ENCODE results near the gene LUM. TPM values are rescaled to one million over a fixed set of nuclear protein-coding genes. Genes with fewer than 3 reads are reported as not detected.

The LUM gene, protein sequence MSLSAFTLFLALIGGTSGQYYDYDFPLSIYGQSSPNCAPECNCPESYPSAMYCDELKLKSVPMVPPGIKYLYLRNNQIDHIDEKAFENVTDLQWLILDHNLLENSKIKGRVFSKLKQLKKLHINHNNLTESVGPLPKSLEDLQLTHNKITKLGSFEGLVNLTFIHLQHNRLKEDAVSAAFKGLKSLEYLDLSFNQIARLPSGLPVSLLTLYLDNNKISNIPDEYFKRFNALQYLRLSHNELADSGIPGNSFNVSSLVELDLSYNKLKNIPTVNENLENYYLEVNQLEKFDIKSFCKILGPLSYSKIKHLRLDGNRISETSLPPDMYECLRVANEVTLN
- 100 to 1,000 TPM in 1 of 4 donors, 10 to 100 TPM in 2, 1 to 10 TPM in 1; 5.1 to 104 (median 40.3) TPM for polyA plus RNA-seq
- long read RNA-seq, donor 1, transcript LUM-201 (3 exons, 3,008 nt): major isoform, 114 of 142 reads
- long read RNA-seq, donor 1, partial matches to known transcripts: 28 of 142 reads
- long read RNA-seq, donor 1, other reads (novel, unspliced or antisense): 0 of 142 reads
- long read RNA-seq, donor 2, transcript LUM-201 (3 exons, 3,008 nt): major isoform, 31 of 31 reads
- long read RNA-seq, donor 2, partial matches to known transcripts: 0 of 31 reads
- long read RNA-seq, donor 2, other reads (novel, unspliced or antisense): 0 of 31 reads
- long read RNA-seq, donor 3, transcript LUM-201 (3 exons, 3,008 nt): major isoform, 36 of 54 reads
- long read RNA-seq, donor 3, partial matches to known transcripts: 18 of 54 reads
- long read RNA-seq, donor 3, other reads (novel, unspliced or antisense): 0 of 54 reads
- long read RNA-seq, donor 4, partial matches to known transcripts: 0 of 3 reads
- long read RNA-seq, donor 4, other reads (novel, unspliced or antisense): 0 of 3 reads
- long read RNA-seq, donor 5, transcript LUM-201 (3 exons, 3,008 nt): major isoform, 6 of 6 reads
- long read RNA-seq, donor 5, partial matches to known transcripts: 0 of 6 reads
- long read RNA-seq, donor 5, other reads (novel, unspliced or antisense): 0 of 6 reads
- long read RNA-seq, donor 6, transcript LUM-201 (3 exons, 3,008 nt): major isoform, 24 of 24 reads
- long read RNA-seq, donor 6, partial matches to known transcripts: 0 of 24 reads
- long read RNA-seq, donor 6, other reads (novel, unspliced or antisense): 0 of 24 reads
- long read RNA-seq, donor 7: 0 reads
- long read RNA-seq, donor 8, transcript LUM-201 (3 exons, 3,008 nt): major isoform, 43 of 77 reads
- long read RNA-seq, donor 8, partial matches to known transcripts: 29 of 77 reads
- long read RNA-seq, donor 8, other reads (novel, unspliced or antisense): 5 of 77 reads
- long read RNA-seq, donor 9, transcript LUM-201 (3 exons, 3,008 nt): major isoform, 23 of 36 reads
- long read RNA-seq, donor 9, partial matches to known transcripts: 13 of 36 reads
- long read RNA-seq, donor 9, other reads (novel, unspliced or antisense): 0 of 36 reads
- long read RNA-seq, donor 10, transcript LUM-201 (3 exons, 3,008 nt): major isoform, 303 of 391 reads
- long read RNA-seq, donor 10, partial matches to known transcripts: 74 of 391 reads
- long read RNA-seq, donor 10, other reads (novel, unspliced or antisense): 14 of 391 reads

DNA sequence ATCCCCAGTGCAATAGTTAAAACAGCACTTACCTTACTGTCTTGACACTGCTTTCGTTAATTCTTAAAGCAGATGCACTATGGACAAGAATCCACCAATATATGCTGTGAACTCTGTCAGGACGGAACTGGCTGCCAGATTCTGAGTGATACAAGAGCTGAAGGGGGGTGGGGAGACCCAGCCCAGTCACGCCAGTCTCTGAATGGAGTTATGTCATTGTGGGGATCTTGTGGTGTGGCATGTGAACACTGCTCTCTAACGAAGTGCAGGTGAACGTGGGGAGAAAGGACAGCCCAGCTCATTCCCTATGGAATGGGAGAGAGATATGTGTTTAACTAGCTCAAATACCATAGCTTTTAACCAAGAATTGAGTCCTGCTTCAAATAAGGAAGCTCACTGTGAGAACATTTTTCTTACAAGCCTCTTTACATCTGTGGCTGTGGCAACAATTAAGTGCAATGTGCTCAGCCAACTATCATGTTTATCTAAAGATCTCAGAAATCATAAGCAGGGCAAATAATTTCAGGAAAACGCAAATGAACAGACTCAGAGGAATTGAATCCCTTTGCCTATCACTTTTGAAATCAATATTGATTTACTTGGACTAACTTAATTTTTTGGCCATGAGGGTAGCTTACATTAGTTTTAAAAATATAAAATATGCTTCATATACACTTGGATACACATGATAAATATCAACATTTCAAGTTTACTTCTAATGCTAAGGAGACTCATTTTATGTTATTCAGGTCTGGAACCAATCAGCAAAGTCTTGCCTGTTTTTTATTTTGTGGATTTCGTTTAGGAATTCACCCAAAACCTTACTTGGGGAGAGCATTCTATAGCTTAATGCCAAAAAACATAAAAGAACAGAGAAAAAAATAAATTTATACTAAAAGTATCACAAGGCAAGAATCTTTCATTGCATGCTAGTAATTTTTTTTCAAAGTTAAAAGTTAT, at the start of gene LUM:
Gene LUM, minus strand, starts transcription at position 129 of the 960 bp plus-strand sequence. CDS start 2,515 bp downstream, outside the sequence.
- no peak for FAIRE-seq
- H3K27me3 ChIP-seq (ENCODE audit: control insufficient read depth in 3 of 3, insufficient read depth in 3 of 3, low read length in 3 of 3): no peaks in the 10 kb centered on the region
- H3K9me3 ChIP-seq (ENCODE audit: control insufficient read depth in 2 of 2, insufficient read depth in 1 of 2, low read depth in 1 of 2, low read length in 1 of 2): no peaks in the 10 kb centered on the region
- peak within 1 kb of the TSS in 2 of 3 donors; percentile 57 to 58 for H3K27ac ChIP-seq (ENCODE audit: low read depth in 1 of 3, low read length in 2 of 3)
- peak; percentile 21 to 39 for DNase-seq
- H3K4me1 ChIP-seq (ENCODE audit: control insufficient read depth in 3 of 3, insufficient read depth in 2 of 3, low read depth in 1 of 3, low read length in 2 of 3): peaks cover 0 to 2% (median 0%) of the 10 kb centered on the region in 3 donors
- peak within 1 kb of the TSS in 1 of 3 donors; percentile 24 for H3K4me3 ChIP-seq (ENCODE audit: low read depth in 1 of 3, low read length in 3 of 3)
- WGBS, 3 donors: 37 to 50% (median 45%) methylated on average over 7 of the region's 7 CpGs
- no peaks in the 10 kb centered on the region for H3K36me3 ChIP-seq (ENCODE audit: control insufficient read depth in 3 of 3, insufficient read depth in 2 of 3, low read depth in 1 of 3, low read length in 3 of 3)

DNA sequence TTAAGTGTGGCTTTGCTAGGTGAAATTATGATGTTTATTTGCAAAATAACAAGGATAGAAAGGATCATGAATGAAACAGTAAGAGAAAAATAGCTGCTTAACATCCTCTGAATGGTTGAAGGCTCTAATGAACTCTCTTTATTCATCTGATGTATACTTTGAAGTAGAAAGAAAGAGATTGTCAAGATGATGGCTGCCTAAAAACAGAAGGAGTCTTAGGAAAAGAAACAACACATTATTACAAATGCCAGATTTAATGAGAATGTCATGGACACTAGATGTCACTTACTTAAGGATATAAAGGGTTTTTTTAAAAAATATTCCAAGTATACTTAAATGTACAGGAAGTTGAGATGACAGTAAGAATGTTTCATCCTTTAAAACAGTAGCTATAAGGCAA, 49.7 kb upstream of the LUM start:
- H3K9me3 ChIP-seq (ENCODE audit: control insufficient read depth in 2 of 2, insufficient read depth in 1 of 2, low read depth in 1 of 2, low read length in 1 of 2): no peaks in the 10 kb centered on the region
- DNase-seq (no peak), FAIRE-seq (no peak)
- peaks cover 0 to 2% (median 0%) of the 10 kb centered on the region in 3 donors for H3K36me3 ChIP-seq (ENCODE audit: control insufficient read depth in 3 of 3, insufficient read depth in 2 of 3, low read depth in 1 of 3, low read length in 3 of 3)
- no peak overlapping the region for H3K27ac ChIP-seq (ENCODE audit: low read depth in 1 of 3, low read length in 2 of 3)
- H3K4me1 ChIP-seq (ENCODE audit: control insufficient read depth in 3 of 3, insufficient read depth in 2 of 3, low read depth in 1 of 3, low read length in 2 of 3): no peaks in the 10 kb centered on the region
- H3K27me3 ChIP-seq (ENCODE audit: control insufficient read depth in 3 of 3, insufficient read depth in 3 of 3, low read length in 3 of 3): no peaks in the 10 kb centered on the region
- no peak overlapping the region for H3K4me3 ChIP-seq (ENCODE audit: low read depth in 1 of 3, low read length in 3 of 3)

DNA sequence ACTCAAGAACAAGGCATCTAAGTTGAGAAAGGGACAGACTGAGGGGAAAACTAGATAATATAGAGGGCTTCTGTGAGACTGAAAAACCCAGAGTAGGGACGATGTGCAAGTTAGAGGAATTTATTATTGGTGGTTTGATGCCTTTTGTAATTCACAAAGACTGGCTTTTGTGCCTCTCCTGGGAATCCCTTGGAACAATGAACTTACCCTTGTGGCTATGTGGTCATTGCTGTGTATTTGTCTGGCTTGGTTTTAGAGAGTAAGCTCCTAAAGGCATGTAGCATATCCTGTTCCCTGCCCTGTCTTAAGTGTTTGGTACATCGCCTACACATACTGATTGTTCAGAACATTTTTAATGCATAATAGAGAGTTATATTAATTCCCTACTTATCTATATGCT, 44.7 kb upstream of the LUM start:
- no peaks in the 10 kb centered on the region for H3K4me1 ChIP-seq (ENCODE audit: control insufficient read depth in 3 of 3, insufficient read depth in 2 of 3, low read depth in 1 of 3, low read length in 2 of 3)
- 77 to 89% (median 79%) methylated on average over 2 of the region's 2 CpGs for WGBS, 3 donors
- H3K36me3 ChIP-seq (ENCODE audit: control insufficient read depth in 3 of 3, insufficient read depth in 2 of 3, low read depth in 1 of 3, low read length in 3 of 3): no peaks in the 10 kb centered on the region
- DNase-seq (no peak), FAIRE-seq (no peak)
- H3K27me3 ChIP-seq (ENCODE audit: control insufficient read depth in 3 of 3, insufficient read depth in 3 of 3, low read length in 3 of 3): no peaks in the 10 kb centered on the region
- no peak overlapping the region for H3K27ac ChIP-seq (ENCODE audit: low read depth in 1 of 3, low read length in 2 of 3)
- no peaks in the 10 kb centered on the region for H3K9me3 ChIP-seq (ENCODE audit: control insufficient read depth in 2 of 2, insufficient read depth in 1 of 2, low read depth in 1 of 2, low read length in 1 of 2)
- H3K4me3 ChIP-seq (ENCODE audit: low read depth in 1 of 3, low read length in 3 of 3): no peak overlapping the region

DNA sequence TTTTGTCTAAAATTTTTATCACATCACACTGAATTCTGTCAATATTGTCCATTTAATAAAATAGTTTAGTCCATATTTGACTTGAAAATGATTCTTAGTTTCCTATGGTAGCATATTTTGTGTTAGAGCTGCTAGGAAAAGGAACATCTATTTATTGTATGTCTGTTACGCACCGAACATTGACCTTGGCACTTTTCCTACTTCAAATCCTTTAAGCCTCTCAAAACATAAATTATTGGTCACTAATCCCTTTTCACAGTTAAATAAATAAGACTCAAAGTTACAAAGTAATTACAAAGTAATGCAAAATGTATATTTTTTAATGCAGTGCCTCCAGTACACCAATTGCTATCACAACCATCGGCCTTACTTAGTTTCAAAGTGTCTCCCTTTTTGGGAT, 42.8 kb upstream of the LUM start:
- no peaks in the 10 kb centered on the region for H3K27me3 ChIP-seq (ENCODE audit: control insufficient read depth in 3 of 3, insufficient read depth in 3 of 3, low read length in 3 of 3)
- no peak for DNase-seq
- no peaks in the 10 kb centered on the region for H3K9me3 ChIP-seq (ENCODE audit: control insufficient read depth in 2 of 2, insufficient read depth in 1 of 2, low read depth in 1 of 2, low read length in 1 of 2)
- no peak overlapping the region for H3K4me3 ChIP-seq (ENCODE audit: low read depth in 1 of 3, low read length in 3 of 3)
- H3K27ac ChIP-seq (ENCODE audit: low read depth in 1 of 3, low read length in 2 of 3): no peak overlapping the region
- 40 to 54% (median 51%) methylated on average over 3 of the region's 3 CpGs for WGBS, 3 donors
- FAIRE-seq: no peak
- H3K4me1 ChIP-seq (ENCODE audit: control insufficient read depth in 3 of 3, insufficient read depth in 2 of 3, low read depth in 1 of 3, low read length in 2 of 3): no peaks in the 10 kb centered on the region
- no peaks in the 10 kb centered on the region for H3K36me3 ChIP-seq (ENCODE audit: control insufficient read depth in 3 of 3, insufficient read depth in 2 of 3, low read depth in 1 of 3, low read length in 3 of 3)

DNA sequence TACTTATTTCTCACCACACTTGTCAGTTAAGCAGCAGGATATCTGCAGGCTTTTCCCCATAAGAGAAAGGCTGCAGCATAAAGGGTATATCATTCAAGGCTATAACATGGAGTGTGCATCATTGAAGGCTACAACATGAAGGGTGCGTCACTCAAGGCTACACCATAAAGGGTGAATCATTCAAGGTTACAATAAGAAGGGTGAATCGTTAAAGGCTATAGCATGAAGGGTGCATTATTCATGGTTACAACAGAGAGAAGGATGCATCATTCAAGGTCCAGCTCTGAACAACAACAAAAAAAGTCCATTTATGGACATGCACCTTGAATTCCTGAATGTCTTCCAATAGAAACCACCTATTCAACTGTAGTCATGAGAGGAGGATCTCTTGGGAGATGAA, 32.8 kb upstream of the LUM start:
- Histone ChIP-seq H3K4me1 (ENCODE audit: control insufficient read depth in 3 of 3, insufficient read depth in 2 of 3, low read depth in 1 of 3, low read length in 2 of 3) (peaks cover 0 to 18% (median 8%) of the 10 kb centered on the region in 3 donors), H3K36me3 (ENCODE audit: control insufficient read depth in 3 of 3, insufficient read depth in 2 of 3, low read depth in 1 of 3, low read length in 3 of 3) (no peaks in the 10 kb centered on the region), H3K4me3 (ENCODE audit: low read depth in 1 of 3, low read length in 3 of 3) (no peak overlapping the region), H3K27me3 (ENCODE audit: control insufficient read depth in 3 of 3, insufficient read depth in 3 of 3, low read length in 3 of 3) (no peaks in the 10 kb centered on the region), H3K9me3 (ENCODE audit: control insufficient read depth in 2 of 2, insufficient read depth in 1 of 2, low read depth in 1 of 2, low read length in 1 of 2) (no peaks in the 10 kb centered on the region), H3K27ac (ENCODE audit: low read depth in 1 of 3, low read length in 2 of 3) (no peak overlapping the region)
- no peak for FAIRE-seq
- DNase-seq: no peak
- WGBS, 3 donors: 67 to 84% (median 80%) methylated on average over 2 of the region's 2 CpGs

DNA sequence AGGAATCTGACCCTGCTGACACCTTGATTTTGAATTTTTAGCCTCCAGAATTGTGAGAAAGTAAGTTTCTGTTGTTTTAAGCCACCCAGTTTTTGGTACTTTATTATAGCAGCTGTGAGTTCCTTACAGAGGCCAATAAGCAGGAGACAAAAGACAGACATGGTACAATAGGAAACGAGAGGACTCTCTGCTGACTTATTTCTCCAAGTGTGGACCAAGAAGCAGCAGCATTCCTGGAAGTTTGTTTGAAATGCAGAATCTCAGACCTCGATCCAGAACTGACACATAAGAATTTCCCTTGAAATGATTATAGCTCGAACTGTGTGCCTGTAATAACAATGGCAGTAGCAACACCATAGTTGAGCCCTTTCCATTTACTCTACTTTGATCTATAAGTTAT, 31.9 kb upstream of the LUM start:
- Histone ChIP-seq H3K36me3 (ENCODE audit: control insufficient read depth in 3 of 3, insufficient read depth in 2 of 3, low read depth in 1 of 3, low read length in 3 of 3) (no peaks in the 10 kb centered on the region), H3K9me3 (ENCODE audit: control insufficient read depth in 2 of 2, insufficient read depth in 1 of 2, low read depth in 1 of 2, low read length in 1 of 2) (no peaks in the 10 kb centered on the region), H3K4me1 (ENCODE audit: control insufficient read depth in 3 of 3, insufficient read depth in 2 of 3, low read depth in 1 of 3, low read length in 2 of 3) (peaks cover 0 to 20% (median 8%) of the 10 kb centered on the region in 3 donors), H3K27ac (ENCODE audit: low read depth in 1 of 3, low read length in 2 of 3) (peak overlapping the region in 1 of 3 donors; percentile 10), H3K27me3 (ENCODE audit: control insufficient read depth in 3 of 3, insufficient read depth in 3 of 3, low read length in 3 of 3) (no peaks in the 10 kb centered on the region), H3K4me3 (ENCODE audit: low read depth in 1 of 3, low read length in 3 of 3) (no peak overlapping the region)
- WGBS, 3 donors: 70 to 82% (median 78%) methylated on average over 3 of the region's 3 CpGs
- FAIRE-seq (no peak), DNase-seq (no peak)

DNA sequence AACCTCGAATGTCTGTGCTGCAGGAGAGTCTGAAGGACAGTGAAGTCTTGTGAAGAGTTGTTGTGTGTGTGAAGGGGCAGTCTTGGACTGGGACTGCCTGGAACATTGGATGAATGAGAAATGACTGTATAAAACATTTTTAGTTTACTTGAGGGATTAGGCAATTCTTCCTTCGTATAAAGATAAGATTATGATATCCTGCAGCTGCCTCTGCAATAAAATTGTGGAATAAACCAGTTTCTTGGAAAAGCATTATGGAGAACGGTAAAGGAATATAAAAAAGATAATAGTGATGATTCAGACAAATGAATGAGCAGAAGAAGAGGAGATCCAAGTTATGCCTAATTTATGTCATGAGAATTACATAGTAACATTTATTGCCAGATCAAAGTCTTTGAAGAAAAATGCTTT, 30.9 kb upstream of the LUM start:
- Histone ChIP-seq H3K36me3 (ENCODE audit: control insufficient read depth in 3 of 3, insufficient read depth in 2 of 3, low read depth in 1 of 3, low read length in 3 of 3) (no peaks in the 10 kb centered on the region), H3K27me3 (ENCODE audit: control insufficient read depth in 3 of 3, insufficient read depth in 3 of 3, low read length in 3 of 3) (no peaks in the 10 kb centered on the region), H3K9me3 (ENCODE audit: control insufficient read depth in 2 of 2, insufficient read depth in 1 of 2, low read depth in 1 of 2, low read length in 1 of 2) (no peaks in the 10 kb centered on the region), H3K4me3 (ENCODE audit: low read depth in 1 of 3, low read length in 3 of 3) (no peak overlapping the region), H3K4me1 (ENCODE audit: control insufficient read depth in 3 of 3, insufficient read depth in 2 of 3, low read depth in 1 of 3, low read length in 2 of 3) (peaks cover 0 to 28% (median 12%) of the 10 kb centered on the region in 3 donors), H3K27ac (ENCODE audit: low read depth in 1 of 3, low read length in 2 of 3) (peak overlapping the region in 1 of 3 donors; percentile 54)
- FAIRE-seq (no peak), DNase-seq (peak in 1 of 2 donors; percentile 22)
- 10 to 37% (median 17%) methylated on average over 3 of the region's 3 CpGs for WGBS, 3 donors
